NCI-H460 (cell line): ENCODE data around the gene SMYD4. TPM values are rescaled to one million over a fixed set of nuclear protein-coding genes. Genes with fewer than 3 reads are reported as not detected.
A peak's percentile ranks its signal among the peaks of the same experiment; 100 is the strongest.
"Not testable (repeated sequence)": the region's sequence is repeated elsewhere in the genome, so short reads cannot be mapped to it uniquely, and the experiment has no call there.

Experiments used
- DNase-seq: peaks from one replicate; pipeline ENCODE4 v3.0.0-alpha.2; 2016; ENCODE audit warnings: low read depth; ENCODE audit errors: extremely low read depth
- polyA plus RNA-seq: library from polyadenylated mRNA; depleted of rRNA; stranded (reverse); fragments of >200 nt; gene quantifications from 2 replicates; pipeline ENCODE4 v1.2.3, GENCODE V29; 2014; cell fraction: nucleus; rRNA removed
- total RNA-seq: library from RNA; depleted of rRNA; stranded (reverse); fragments of >200 nt; shearing (Covaris generic); gene quantifications from 2 replicates; pipeline ENCODE4 v1.2.3, GENCODE V29; 2014; rRNA removed

The SMYD4 gene
- 5.3 and 6.5 TPM in 2 replicates for total RNA-seq
- polyA plus RNA-seq = 10.9 and 15.1 TPM in 2 replicates

GRCh38 chr17:1829592-1830257 lies at the start of gene SMYD4, which contains the start of gene RPA1:
TSS of gene SMYD4 (minus strand) at chr17:1829902. CDS start at chr17:1827994, 1,908 bp downstream.
TSS of gene RPA1 (plus strand) at chr17:1830005. CDS start at chr17:1830094, 89 bp downstream.
- peak; percentile 79 for DNase-seq

DNA sequence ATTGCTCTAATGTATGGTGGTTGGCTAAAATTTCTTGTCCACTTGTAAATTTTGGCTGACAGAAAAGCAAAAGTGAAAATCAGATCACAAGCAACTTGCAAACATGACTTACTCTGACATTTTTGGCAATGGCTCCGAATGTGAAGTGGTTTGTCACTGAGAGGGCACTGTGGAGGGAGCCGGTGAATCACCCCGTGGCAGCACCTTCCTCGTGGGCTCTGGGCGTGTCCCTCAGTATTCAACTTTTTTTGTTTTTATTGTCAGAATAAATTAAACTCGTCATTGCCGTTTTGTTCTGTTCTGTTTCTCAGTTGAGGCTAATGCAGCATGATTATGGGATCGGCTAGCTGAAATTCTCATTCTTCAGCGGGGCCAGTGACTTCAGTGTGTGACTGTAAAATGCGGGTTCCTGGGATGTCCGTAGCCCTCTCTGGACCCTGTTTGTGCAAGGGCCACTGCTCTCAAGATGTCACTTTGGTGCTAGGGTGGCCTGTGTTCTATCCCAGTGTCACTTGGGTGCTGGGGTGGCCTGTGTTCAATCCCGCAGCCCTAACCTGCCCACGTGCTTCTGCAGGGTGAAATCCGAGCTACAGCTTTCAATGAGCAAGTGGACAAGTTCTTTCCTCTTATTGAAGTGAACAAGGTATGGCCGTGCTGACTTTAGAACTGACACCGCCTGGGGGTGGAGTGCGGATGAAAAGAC lies 48.9 kb upstream of the SMYD4 start:
- no peak for DNase-seq

DNA sequence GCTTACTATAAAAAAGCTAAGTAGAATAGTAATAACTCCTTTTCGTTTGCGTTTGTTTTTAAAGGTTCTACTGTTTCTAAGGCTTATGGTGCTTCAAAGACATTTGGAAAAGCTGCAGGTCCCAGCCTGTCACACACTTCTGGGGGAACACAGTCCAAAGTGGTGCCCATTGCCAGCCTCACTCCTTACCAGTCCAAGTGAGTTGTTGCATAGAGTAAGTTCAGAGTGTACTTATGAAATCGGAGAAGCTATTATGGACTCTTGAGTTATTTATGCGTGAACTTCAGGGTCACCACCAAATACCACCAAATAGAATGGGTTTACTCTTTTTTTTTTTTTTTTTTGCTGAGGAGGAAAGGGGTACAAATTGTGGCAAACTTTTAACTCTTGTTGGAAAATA lies 45.9 kb upstream of the SMYD4 start:
- no peak for DNase-seq

DNA sequence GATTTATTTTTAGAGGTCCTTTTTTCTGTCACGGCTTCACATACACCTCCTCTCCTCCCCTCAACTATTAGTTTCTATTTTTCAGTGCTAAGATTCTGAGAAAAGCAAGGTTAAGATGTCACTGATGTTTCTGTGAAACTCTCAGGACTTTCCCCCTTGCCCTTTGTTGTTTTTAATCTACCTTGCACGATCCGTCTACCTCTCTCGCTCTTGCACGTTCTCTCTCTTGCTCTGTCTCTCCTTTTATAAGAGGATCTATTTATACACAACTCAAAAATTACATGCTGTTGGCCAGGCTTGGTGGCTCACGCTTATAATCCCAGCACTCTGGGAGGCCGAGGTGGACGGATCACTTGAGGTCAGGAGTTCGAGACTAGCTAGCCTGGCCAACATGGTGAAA lies 43.7 kb upstream of the SMYD4 start:
- DNase-seq = no peak

GRCh38 chr17:1872976-1873375 lies 43.3 kb upstream of the SMYD4 start:
- DNase-seq = no peak

DNA sequence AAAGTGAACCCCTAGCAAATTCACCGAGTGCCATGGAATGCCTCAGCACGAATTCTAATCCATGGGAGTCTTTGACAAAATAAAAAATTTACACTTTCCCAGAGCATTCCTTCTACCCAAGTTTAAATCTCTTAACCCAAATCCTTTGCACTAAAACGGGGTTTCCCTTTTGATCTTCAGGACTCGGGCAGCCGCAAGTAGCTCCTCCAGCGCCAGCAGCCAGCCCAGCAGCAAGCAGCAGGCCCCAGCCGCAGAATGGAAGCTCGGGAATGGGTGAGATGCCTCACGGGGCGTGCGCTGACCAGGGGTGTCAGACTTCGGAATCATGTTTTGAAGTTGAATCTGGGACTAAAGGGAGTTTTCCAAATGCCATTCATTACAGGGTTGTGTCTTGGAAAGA lies 42.6 kb upstream of the SMYD4 start:
- no peak for DNase-seq

DNA sequence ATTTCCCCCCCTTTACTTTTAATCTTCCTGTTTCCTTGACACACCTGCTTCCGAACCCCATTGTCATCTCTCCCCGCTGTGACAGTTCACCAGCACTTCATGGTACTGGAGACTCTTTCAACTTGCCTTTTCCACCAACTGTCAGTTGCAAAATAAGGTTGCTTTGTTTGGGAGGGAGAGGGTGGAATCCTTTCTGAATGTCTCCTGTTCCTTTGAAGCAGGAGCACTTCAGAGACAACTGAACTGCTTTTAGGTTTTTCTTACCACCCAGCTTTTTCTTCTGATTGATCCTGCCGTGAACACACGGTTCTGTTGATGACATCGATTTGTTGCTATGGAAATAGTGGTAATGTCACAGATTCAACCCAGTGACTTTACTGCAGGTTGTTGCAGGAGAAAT lies 42.1 kb upstream of the SMYD4 start:
- DNase-seq = no peak

- no peak for DNase-seq
Observed at GRCh38 chr17:1870592-1870991, 40.9 kb upstream of the SMYD4 start.

DNA sequence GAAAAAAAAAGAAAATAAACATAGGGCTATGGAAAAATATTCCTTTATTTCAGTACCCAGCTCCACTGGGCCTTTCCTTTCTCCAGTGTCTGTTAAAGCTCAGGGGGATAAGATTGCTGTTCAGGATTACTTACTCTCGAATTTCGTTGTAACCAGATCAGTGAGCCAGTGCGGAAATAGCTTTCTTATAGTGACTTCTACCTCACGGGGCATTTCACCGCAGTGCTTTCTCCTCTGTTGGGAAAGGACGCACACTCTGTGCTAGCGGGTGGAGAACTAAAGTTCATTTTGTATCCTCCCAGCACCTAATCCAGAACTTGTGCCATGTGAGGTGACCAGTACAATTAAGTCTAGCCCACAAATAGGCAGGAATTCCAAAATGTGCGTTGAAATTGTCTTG lies 38.4 kb upstream of the SMYD4 start:
- no peak for DNase-seq

- no peak for DNase-seq
Observed at GRCh38 chr17:1867307-1867706, 37.6 kb upstream of the SMYD4 start.

DNA sequence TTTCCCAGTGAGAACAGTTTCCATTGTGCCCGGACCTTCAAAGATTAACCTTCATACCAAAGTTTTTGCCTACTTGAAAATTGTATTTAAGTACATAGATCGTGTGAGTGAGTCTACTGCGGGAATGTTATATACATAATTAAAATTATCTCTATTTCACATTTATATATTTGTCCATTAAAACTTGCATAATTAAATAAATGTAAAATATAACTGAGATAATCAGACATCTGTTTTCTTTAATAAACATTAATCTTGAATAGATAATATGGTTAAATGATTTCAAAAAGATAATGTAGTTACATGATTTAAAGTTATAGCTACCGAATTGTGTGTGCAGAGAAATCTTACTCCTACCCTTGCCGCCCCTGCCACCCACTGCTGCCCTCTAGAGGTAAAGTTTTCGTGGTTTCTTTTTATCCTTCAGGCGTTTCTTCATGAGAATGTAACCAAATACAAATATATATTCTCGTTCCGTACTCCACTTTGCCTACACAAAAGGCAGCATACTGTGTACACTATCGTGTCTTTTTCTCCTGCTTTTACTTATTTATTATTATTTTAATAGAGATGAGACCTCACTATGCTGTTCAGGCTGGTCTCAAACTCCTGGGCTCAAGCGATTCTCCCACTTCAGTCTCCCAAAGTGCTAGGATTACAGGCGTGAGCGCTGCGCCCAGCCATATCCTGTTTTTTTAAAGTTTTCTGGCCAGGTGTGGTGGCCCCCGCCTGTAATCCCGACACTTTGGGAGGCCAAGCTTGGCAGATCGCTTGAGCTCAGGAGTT lies 35.7 kb upstream of the SMYD4 start:
- peak; percentile 45 for DNase-seq

DNA sequence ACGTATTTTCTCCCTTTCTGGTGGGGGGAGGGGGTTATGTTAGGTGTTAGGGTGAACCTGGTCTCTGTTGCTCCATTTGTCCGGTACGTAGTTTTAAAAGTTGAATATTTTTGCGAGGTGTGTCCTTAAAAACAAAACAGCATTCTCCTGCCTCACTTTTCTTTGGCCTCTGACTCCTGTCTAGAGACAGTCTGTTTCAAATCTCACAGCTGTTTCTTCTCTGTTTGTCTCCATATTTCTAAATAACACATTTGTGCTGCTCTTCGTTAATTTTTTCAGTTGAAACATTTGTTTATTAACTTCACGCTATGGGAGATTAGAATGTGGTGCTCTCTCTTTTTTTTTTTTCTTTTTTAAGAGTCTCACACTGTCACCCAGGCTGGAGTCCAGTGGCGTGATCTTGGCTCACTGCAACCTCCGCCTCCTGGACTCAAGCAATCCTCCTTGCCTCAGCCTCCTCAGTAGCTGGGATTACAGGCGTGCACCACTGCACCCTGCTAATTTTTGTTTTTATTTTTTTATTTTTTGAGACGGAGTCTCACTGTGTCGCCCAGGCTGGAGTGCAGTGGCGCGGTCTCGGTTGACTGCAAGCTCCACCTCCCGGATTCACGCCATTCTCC lies 31.8 kb upstream of the SMYD4 start:
- DNase-seq = no peak

- no peak for DNase-seq
Observed at GRCh38 chr17:1860978-1861377, 31.3 kb upstream of the SMYD4 start.

- not testable (repeated sequence) for DNase-seq
Observed at GRCh38 chr17:1856462-1856861, 26.8 kb upstream of the SMYD4 start.

GRCh38 chr17:1853698-1854097 lies 24.0 kb upstream of the SMYD4 start:
- DNase-seq = no peak

DNA sequence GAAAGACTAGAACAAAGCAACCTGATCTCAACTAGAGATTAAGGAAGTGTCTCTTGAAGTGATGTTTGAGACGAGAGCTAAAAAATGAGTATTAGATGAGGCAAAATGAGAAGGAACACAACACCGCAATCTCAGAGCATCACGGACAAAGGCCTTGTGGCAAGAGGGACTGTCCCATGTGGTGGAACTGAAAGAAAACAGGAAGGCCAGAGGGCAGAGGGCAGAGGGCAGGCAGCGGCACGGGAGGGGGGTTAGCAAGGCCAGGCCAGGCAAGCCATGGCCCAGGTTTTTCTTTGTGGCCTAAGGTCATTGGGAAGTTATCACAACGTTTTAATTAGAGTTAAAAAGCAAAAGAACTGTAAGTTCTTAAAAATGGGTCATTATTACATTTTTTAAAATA lies 22.6 kb upstream of the SMYD4 start:
- no peak for DNase-seq

GRCh38 chr17:1847191-1847590 lies 17.5 kb upstream of the SMYD4 start:
- no peak for DNase-seq

- DNase-seq = no peak
Observed at GRCh38 chr17:1843947-1844346, 14.2 kb upstream of the SMYD4 start.

DNA sequence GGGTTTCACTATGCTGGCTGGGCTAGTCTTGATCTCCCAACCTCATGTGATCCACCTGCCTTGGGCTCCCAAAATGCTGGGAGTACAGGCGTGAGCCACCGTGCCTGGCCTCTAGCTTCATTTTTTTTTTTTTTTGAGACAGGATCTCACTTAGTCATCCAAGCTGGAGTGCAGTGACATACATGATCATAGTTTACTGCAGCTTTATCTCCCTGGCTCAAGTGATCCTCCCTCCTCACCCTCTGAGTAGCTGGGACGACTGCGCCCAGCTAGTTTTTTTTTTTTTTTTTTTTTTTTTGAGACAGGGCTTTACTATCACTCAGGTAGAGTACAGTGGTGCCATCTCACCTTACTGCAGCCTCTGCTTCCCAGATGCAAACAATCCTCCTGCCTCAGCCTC lies 9.8 kb upstream of the SMYD4 start:
- DNase-seq = no peak

DNA sequence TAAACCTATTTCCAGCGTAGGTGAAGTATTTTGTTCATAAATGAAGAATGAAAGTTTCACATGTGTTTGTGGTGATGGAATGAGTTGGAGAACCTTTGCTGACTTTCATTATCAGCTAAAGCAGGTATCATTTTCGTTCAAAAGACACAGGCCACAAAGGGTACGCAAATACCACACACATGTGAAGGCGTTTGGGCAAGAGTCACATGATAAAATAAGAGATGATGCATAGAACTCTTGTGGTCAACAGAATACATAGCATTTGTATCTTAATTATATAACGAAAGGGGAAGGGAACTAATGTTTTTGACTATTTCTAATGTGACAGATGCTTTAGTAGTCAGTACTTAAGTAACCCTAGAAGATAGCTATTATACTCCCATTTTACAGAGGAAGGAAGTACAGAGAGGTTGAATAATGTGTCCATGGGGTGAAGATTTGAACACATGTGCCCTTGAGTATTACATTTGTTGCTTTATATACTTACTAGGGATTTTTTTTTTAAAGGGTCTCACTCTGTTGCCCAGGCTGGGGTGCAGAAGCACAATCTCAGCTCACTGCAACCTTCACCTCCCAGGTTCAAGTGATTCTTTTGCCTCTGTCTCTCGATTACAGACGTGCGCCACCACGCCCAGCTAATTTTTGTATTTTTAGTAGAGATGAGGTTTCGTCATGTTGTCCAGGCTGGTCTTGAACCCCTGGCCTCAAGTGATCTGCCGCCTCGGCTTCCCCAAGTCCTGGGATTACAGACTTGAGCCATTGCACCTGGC lies 4.9 kb upstream of the SMYD4 start:
- DNase-seq = no peak
